ENCODE results near the gene SCARB1.
A peak's percentile ranks its signal among the peaks of the same experiment; 100 is the strongest.

The SCARB1 gene

GRCh38 chr12:124774462-124775167 is 89.0 kb downstream of the SCARB1 start:
- DNase-seq (ENCODE audit: low read depth) = no peak

GRCh38 chr12:124774054-124774461 is 89.6 kb downstream of the SCARB1 start:
- no peak for DNase-seq (ENCODE audit: low read depth)

GRCh38 chr12:124772289-124773170 is 91.1 kb downstream of the SCARB1 start:
- no peak for DNase-seq (ENCODE audit: low read depth)

GRCh38 chr12:124771462-124772288 is 92.0 kb downstream of the SCARB1 start:
- peak; percentile 75 for DNase-seq (ENCODE audit: low read depth)

- no peak for DNase-seq (ENCODE audit: low read depth)
These were observed 92.9 kb downstream of the SCARB1 start for GRCh38 chr12:124770728-124771127.

- DNase-seq (ENCODE audit: low read depth) = no peak
These were observed 93.7 kb downstream of the SCARB1 start for GRCh38 chr12:124769881-124770512.

GRCh38 chr12:124769163-124769530 is 94.5 kb downstream of the SCARB1 start:
- no peak for DNase-seq (ENCODE audit: low read depth)

GRCh38 chr12:124768452-124769162 is 95.1 kb downstream of the SCARB1 start:
- DNase-seq (ENCODE audit: low read depth) = no peak

- DNase-seq (ENCODE audit: low read depth) = peak; percentile 75
These were observed 96.4 kb downstream of the SCARB1 start for GRCh38 chr12:124767066-124767821.

GRCh38 chr12:124766727-124767065 is 97.0 kb downstream of the SCARB1 start:
- no peak for DNase-seq (ENCODE audit: low read depth)

GRCh38 chr12:124765581-124766489 is 97.8 kb downstream of the SCARB1 start:
- DNase-seq (ENCODE audit: low read depth) = no peak

- no peak for DNase-seq (ENCODE audit: low read depth)
These were observed 98.6 kb downstream of the SCARB1 start for GRCh38 chr12:124764870-124765580.

GRCh38 chr12:124764451-124764850 is 99.2 kb downstream of the SCARB1 start:
- no peak for DNase-seq (ENCODE audit: low read depth)

- no peak for DNase-seq (ENCODE audit: low read depth)
These were observed 100.1 kb downstream of the SCARB1 start for GRCh38 chr12:124763594-124763979.

- no peak for DNase-seq (ENCODE audit: low read depth)
These were observed 100.7 kb downstream of the SCARB1 start for GRCh38 chr12:124762791-124763593.

GRCh38 chr12:124762384-124762783 is 101.3 kb downstream of the SCARB1 start:
- DNase-seq (ENCODE audit: low read depth) = no peak

- DNase-seq (ENCODE audit: low read depth) = no peak
These were observed 101.8 kb downstream of the SCARB1 start for GRCh38 chr12:124761871-124762270.

- DNase-seq (ENCODE audit: low read depth) = no peak
These were observed 102.6 kb downstream of the SCARB1 start for GRCh38 chr12:124761056-124761455.

Measured in stimulated activated CD8-positive, alpha-beta memory T cell treated with anti-CD3 and anti-CD28 coated beads, Interleukin-15, amount 100 ng/mL, for 1 hour (primary cell).